ENCODE measurements around the gene CEP104. TPM values are rescaled to one million over a fixed set of nuclear protein-coding genes. Genes with fewer than 3 reads are reported as not detected.
A peak's percentile ranks its signal among the peaks of the same experiment; 100 is the strongest.

CEP104 gene
- polyA plus RNA-seq, 3 donors: 8.3 to 25.1 (median 13.0) TPM

DNA sequence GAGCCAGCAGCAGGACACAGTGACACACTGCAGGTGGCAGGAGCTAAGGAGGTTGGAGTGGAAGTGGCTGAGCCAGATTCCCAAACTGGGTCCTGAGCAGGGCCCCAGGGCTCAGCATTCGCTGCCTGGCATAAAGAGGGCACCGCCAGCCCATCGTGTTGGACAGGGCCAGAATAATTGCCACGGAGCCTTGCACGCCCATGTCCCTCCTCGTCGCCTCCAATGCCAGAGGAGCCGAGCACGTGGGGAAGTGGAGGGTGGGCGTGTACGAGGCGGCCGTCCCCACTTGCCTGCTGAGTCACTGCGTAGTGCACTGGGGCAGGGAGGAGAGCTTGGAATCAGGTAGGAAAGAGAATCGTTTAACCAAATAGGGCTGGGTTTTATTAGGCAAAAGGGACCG is 34.6 kb downstream of the CEP104 start:
- peaks cover 74 to 76% of the 10 kb centered on the region in 2 donors for H3K36me3 Mint-ChIP-seq
- H3K27ac Mint-ChIP-seq: no peak overlapping the region
- TF ChIP-seq, protein P1, sequence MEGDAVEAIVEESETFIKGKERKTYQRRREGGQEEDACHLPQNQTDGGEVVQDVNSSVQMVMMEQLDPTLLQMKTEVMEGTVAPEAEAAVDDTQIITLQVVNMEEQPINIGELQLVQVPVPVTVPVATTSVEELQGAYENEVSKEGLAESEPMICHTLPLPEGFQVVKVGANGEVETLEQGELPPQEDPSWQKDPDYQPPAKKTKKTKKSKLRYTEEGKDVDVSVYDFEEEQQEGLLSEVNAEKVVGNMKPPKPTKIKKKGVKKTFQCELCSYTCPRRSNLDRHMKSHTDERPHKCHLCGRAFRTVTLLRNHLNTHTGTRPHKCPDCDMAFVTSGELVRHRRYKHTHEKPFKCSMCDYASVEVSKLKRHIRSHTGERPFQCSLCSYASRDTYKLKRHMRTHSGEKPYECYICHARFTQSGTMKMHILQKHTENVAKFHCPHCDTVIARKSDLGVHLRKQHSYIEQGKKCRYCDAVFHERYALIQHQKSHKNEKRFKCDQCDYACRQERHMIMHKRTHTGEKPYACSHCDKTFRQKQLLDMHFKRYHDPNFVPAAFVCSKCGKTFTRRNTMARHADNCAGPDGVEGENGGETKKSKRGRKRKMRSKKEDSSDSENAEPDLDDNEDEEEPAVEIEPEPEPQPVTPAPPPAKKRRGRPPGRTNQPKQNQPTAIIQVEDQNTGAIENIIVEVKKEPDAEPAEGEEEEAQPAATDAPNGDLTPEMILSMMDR (IDR thresholded peaks at IDR 0.05): no peak
- 56% methylated on average over 15 of the region's 16 CpGs for WGBS (ENCODE audit: insufficient coverage)
- Histone ChIP-seq H3K27me3 (ENCODE audit: control insufficient read depth in 2 of 2, insufficient read depth in 2 of 2, low read length in 2 of 2) (no peaks in the 10 kb centered on the region), H3K4me1 (ENCODE audit: control insufficient read depth in 1 of 2, insufficient read depth in 2 of 2, low read length in 2 of 2) (no peaks in the 10 kb centered on the region), H3K36me3 (replicated peaks in 1 of 2; ENCODE audit: control insufficient read depth in 1 of 2, insufficient read depth in 2 of 2, low read length in 2 of 2) (peaks cover 36 to 91% of the 10 kb centered on the region in 2 donors), H3K9me3 (replicated peaks in 1 of 2; ENCODE audit: control insufficient read depth in 1 of 2, insufficient read depth in 1 of 2, low read length in 2 of 2) (no peaks in the 10 kb centered on the region), H3K4me3 (replicated peaks in 1 of 3; ENCODE audit: low read depth in 2 of 3, low read length in 3 of 3) (no peak overlapping the region), H2AFZ (ENCODE audit: insufficient read depth, low read depth, low read length, poor library complexity, severe bottlenecking) (no peak overlapping the region), H3K4me2 (replicated peaks; ENCODE audit: extremely low read depth, low read length, poor library complexity, severe bottlenecking) (no peak overlapping the region), H4K20me1 (ENCODE audit: insufficient read depth, low read length) (no peaks in the 10 kb centered on the region), H3K79me2 (ENCODE audit: insufficient read depth, low read length) (no peaks in the 10 kb centered on the region), H3K27ac (ENCODE audit: low read depth in 1 of 2, low read length in 2 of 2) (no peak overlapping the region), H3K9ac (ENCODE audit: insufficient read depth, low read length, poor library complexity, severe bottlenecking) (no peak overlapping the region)
- H3K4me1 Mint-ChIP-seq: no peaks in the 10 kb centered on the region
- H3K27me3 Mint-ChIP-seq (ENCODE audit: low read depth in 3 of 3): peaks cover 0 to 1% (median 0%) of the 10 kb centered on the region in 3 donors
- H3K9me3 Mint-ChIP-seq: no peaks in the 10 kb centered on the region
- intact Hi-C loops (cut with micrococcal nuclease): no loop called here
- no peak for DNase-seq
- H3K4me3 Mint-ChIP-seq: no peak overlapping the region

DNA sequence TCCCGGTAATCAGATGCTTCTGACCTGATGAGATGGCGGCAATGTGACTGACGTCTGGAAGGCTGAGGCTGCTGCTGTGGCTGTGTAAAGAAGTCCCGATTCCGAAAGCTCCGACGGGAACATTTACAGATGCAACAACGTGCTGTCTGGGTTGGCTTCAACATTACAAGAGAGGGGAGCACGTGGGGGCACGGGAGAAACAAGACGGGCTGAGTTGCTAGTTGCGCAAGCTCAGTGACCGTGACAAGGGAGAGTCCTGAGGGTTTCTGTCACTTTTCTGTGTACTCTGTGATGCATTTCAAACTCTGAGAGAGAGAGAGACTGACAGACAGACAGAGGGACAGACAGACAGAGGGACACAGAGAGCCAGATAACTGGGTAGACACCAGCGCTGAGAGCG is 35.1 kb downstream of the CEP104 start:
- Mint-ChIP-seq H3K4me1 (no peaks in the 10 kb centered on the region), H3K27me3 (ENCODE audit: low read depth in 3 of 3) (peaks cover 0 to 3% (median 0%) of the 10 kb centered on the region in 3 donors), H3K36me3 (peaks cover 71% of the 10 kb centered on the region in 2 donors), H3K27ac (peak overlapping the region in 1 of 7 donors; percentile 27), H3K9me3 (no peaks in the 10 kb centered on the region), H3K4me3 (no peak overlapping the region)
- Histone ChIP-seq H3K9ac (ENCODE audit: insufficient read depth, low read length, poor library complexity, severe bottlenecking) (no peak overlapping the region), H2AFZ (ENCODE audit: insufficient read depth, low read depth, low read length, poor library complexity, severe bottlenecking) (no peak overlapping the region), H3K4me3 (replicated peaks in 1 of 3; ENCODE audit: low read depth in 2 of 3, low read length in 3 of 3) (no peak overlapping the region), H4K20me1 (ENCODE audit: insufficient read depth, low read length) (no peaks in the 10 kb centered on the region), H3K4me2 (replicated peaks; ENCODE audit: extremely low read depth, low read length, poor library complexity, severe bottlenecking) (no peak overlapping the region), H3K27ac (ENCODE audit: low read depth in 1 of 2, low read length in 2 of 2) (no peak overlapping the region), H3K79me2 (ENCODE audit: insufficient read depth, low read length) (no peaks in the 10 kb centered on the region), H3K36me3 (replicated peaks in 1 of 2; ENCODE audit: control insufficient read depth in 1 of 2, insufficient read depth in 2 of 2, low read length in 2 of 2) (peaks cover 31 to 85% of the 10 kb centered on the region in 2 donors), H3K4me1 (ENCODE audit: control insufficient read depth in 1 of 2, insufficient read depth in 2 of 2, low read length in 2 of 2) (no peaks in the 10 kb centered on the region), H3K9me3 (replicated peaks in 1 of 2; ENCODE audit: control insufficient read depth in 1 of 2, insufficient read depth in 1 of 2, low read length in 2 of 2) (no peaks in the 10 kb centered on the region), H3K27me3 (ENCODE audit: control insufficient read depth in 2 of 2, insufficient read depth in 2 of 2, low read length in 2 of 2) (no peaks in the 10 kb centered on the region)
- DNase-seq: no peak
- TF ChIP-seq, protein P1 (IDR thresholded peaks at IDR 0.05): no peak
- intact Hi-C loops (cut with micrococcal nuclease): no loop called here
- WGBS (ENCODE audit: insufficient coverage): 90% methylated on average over 15 of the region's 15 CpGs
